ENCODE data around the gene RPL22L1. TPM values are rescaled to one million over a fixed set of nuclear protein-coding genes. Genes with fewer than 3 reads are reported as not detected.
"Not testable (repeated sequence)": the region's sequence is repeated elsewhere in the genome, so short reads cannot be mapped to it uniquely, and the experiment has no call there.

RPL22L1 gene
- total RNA-seq, 2 donors from 2014 or later, result 26.0 to 61.2 TPM

DNA sequence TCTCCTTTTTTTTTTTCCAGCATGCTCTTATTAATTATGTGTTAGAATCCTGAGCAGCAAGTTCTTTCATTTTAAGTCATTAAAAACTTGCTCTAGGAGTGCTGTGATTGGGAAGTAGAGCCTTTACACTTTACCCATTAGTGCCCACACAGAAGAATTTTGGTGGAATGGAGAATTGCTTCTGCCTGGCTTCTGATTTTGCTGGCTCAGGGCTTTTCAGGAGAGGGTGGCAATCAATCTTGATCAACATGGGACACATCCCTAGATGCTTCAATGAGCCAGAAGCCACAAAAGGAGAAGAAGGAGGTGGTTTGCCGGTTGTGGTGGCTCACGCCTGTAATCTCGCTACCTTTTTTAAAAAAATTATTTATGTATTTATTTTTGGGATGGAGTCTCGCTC, 39.4 kb downstream of the RPL22L1 start:
- 90 to 96% methylated on average over 4 of the region's 4 CpGs for WGBS, 2 donors
- intact Hi-C loops (cut with DNase I), result no loop called here
- H3K9me3 ChIP-seq, result no peaks in the 10 kb centered on the region
- no peaks in the 10 kb centered on the region for H3K4me1 ChIP-seq
- no peak overlapping the region for H3K27ac ChIP-seq
- no peaks in the 10 kb centered on the region for H3K27me3 ChIP-seq
- H3K36me3 ChIP-seq (replicated peaks in 1 of 2; ENCODE audit: insufficient read depth in 1 of 2, low read depth in 2 of 2), result no peaks in the 10 kb centered on the region
- DNase-seq (no peak), ATAC-seq (no peak)
- no peak overlapping the region for H3K4me3 ChIP-seq
- TF ChIP-seq, protein P1, sequence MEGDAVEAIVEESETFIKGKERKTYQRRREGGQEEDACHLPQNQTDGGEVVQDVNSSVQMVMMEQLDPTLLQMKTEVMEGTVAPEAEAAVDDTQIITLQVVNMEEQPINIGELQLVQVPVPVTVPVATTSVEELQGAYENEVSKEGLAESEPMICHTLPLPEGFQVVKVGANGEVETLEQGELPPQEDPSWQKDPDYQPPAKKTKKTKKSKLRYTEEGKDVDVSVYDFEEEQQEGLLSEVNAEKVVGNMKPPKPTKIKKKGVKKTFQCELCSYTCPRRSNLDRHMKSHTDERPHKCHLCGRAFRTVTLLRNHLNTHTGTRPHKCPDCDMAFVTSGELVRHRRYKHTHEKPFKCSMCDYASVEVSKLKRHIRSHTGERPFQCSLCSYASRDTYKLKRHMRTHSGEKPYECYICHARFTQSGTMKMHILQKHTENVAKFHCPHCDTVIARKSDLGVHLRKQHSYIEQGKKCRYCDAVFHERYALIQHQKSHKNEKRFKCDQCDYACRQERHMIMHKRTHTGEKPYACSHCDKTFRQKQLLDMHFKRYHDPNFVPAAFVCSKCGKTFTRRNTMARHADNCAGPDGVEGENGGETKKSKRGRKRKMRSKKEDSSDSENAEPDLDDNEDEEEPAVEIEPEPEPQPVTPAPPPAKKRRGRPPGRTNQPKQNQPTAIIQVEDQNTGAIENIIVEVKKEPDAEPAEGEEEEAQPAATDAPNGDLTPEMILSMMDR (IDR thresholded peaks at IDR 0.05), result no peak
- TF ChIP-seq POLR2A (IDR thresholded peaks at IDR 0.05), result no peak

DNA sequence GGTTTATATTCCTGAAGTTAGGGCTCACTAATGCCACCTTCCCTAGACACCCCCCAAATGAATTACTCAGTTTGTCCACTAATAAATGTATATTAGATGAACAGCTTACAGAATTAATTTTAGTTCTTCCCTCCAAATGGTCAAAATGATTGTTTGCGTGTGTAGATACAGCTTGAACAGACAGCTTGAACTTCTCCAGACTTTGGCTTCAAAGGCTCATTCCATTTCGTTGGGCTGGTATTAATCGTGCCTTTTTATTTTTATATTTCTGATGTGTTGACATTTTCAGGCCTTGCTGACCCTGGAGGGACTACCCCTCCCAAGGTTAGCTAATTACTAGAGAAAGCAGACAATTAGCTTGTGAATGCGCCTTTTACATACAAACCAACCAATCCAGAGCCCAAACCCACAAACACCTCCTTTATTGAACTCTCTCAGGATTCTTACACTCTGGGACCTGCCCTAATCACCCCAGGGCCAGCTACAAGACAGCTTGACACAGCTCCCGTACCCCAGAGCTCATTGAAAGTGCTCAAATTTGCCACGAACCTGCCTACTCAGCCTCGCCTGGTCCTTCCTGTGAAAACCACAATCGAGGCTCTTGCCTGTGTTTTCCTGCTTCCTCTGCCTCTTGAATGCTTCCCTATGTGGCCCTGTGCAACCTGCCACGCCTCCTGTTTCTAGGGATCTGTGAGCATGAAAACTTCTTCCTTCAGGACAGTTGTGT, 40.3 kb downstream of the RPL22L1 start:
- DNase-seq, result no peak
- Histone ChIP-seq H3K36me3 (replicated peaks in 1 of 2; ENCODE audit: insufficient read depth in 1 of 2, low read depth in 2 of 2) (no peaks in the 10 kb centered on the region), H3K9me3 (no peaks in the 10 kb centered on the region), H3K27me3 (no peaks in the 10 kb centered on the region), H3K4me3 (no peak overlapping the region), H3K27ac (no peak overlapping the region), H3K4me1 (no peaks in the 10 kb centered on the region)
- no peak for ATAC-seq
- intact Hi-C loops (cut with DNase I), result no loop called here
- 62 to 73% methylated on average over 9 of the region's 9 CpGs for WGBS, 2 donors
- TF ChIP-seq, protein P1 (IDR thresholded peaks at IDR 0.05), result no peak
- TF ChIP-seq POLR2A (IDR thresholded peaks at IDR 0.05), result no peak

DNA sequence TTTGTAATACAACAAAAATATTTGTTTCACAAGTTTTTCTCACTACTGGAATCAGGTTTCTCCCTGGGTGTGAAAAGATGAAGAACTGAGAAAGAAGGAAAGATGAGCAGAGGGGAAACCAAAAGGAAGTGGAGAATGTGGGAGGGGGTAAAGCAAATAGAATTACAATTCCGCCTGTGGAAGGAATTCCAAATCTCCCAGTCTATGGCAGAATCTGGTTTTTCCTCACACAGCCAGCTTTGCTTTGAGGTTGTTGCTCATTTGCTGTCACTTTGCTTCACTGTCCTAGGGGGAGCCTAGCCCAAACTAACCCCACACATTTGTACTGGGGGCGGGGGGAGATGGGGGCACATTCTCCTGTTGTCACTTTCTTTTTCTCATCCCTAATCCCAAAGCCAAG, 43.9 kb downstream of the RPL22L1 start:
- TF ChIP-seq, protein P1 (IDR thresholded peaks at IDR 0.05), result no peak
- TF ChIP-seq POLR2A (IDR thresholded peaks at IDR 0.05), result no peak
- intact Hi-C loops (cut with DNase I), result no loop called here

DNA sequence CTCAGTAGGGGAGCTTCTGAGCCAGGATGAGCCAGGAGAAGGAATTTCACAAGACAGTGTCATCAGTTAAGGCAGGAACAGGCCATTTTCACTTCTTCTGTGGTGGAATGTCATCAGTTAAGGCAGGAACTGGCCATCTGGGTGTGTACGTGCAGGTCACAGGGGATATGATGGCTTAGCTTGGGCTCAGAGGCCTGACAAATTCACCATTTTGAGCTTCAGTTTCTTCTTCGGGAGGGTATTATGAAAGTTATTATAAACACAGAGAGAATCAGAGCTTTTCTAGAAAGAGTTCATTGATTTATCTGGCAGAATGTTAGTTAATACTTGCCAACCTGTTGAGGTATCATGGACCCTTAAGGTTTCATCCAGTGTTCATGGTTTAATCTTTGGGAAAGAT, 46.4 kb downstream of the RPL22L1 start:
- H3K4me3 ChIP-seq; DNase-seq; ATAC-seq; H3K36me3 ChIP-seq (replicated peaks in 1 of 2; ENCODE audit: insufficient read depth in 1 of 2, low read depth in 2 of 2); H3K27ac ChIP-seq; H3K27me3 ChIP-seq; intact Hi-C loops (cut with DNase I); H3K4me1 ChIP-seq; H3K9me3 ChIP-seq: not testable (repeated sequence)
- WGBS, 2 donors, result 67 to 95% methylated on average over 2 of the region's 2 CpGs

More for the DNA sequence above, 43.9 kb downstream of the RPL22L1 start:
- H3K27ac ChIP-seq, result no peak overlapping the region
- 45 to 52% methylated on average over 2 of the region's 2 CpGs for WGBS, 2 donors
- H3K4me3 ChIP-seq, result no peak overlapping the region
- no peak for ATAC-seq
- no peak for DNase-seq
- H3K4me1 ChIP-seq, result no peaks in the 10 kb centered on the region
- H3K27me3 ChIP-seq, result no peaks in the 10 kb centered on the region
- H3K9me3 ChIP-seq, result no peaks in the 10 kb centered on the region
- no peaks in the 10 kb centered on the region for H3K36me3 ChIP-seq (replicated peaks in 1 of 2; ENCODE audit: insufficient read depth in 1 of 2, low read depth in 2 of 2)

DNA sequence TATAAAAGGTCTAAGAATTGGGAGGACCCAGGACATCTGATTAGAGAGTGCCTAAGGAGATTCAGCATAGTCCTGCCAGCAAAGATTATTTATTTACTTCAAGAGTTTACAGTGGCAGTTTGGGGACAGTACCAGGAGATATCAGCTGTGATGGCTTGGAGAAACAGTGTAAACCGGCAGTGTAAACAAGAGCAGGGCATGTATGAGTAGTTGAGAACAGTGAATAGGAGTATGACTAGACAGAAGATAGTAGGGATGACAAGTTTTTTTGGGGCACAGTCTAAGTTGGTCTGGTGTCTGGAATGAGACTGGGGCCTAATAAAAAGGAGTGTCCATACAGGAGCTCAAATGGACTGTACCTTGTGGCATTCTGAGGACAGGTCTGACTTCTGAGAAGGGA, 51.7 kb downstream of the RPL22L1 start:
- not testable (repeated sequence) for DNase-seq; H3K27me3 ChIP-seq; H3K9me3 ChIP-seq; ATAC-seq; H3K4me3 ChIP-seq; H3K27ac ChIP-seq; H3K36me3 ChIP-seq (replicated peaks in 1 of 2; ENCODE audit: insufficient read depth in 1 of 2, low read depth in 2 of 2)
- H3K4me1 ChIP-seq, result peaks cover 11% of the 10 kb centered on the region
- intact Hi-C loops (cut with DNase I), result loop anchor here (10.0 kb wide), 1 partner anchor 404 kb away; the partner anchor contains the start of gene CLDN11
- whole genome bisulfite sequencing, 2 donors, result 62 to 67% methylated on average over 1 of the region's 1 CpG

DNA sequence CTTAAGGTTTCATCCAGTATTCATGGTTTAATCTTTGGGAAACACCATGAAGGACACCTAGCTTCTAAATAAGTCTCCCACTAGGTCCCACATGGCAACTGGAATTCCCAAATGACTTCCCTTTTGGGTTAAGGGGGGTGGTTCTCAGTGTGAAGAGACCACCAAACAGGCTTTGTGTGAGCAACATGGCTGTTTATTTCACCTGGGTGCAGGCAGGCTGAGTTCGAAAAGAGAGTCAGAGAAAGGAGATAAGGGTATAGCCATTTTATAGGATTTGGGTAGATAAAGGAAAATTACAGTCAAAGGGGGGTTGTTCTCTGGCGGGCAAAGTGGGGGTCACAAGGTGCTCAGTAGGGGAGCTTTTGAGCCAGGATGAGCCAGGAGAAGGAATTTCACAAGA, 52.5 kb downstream of the RPL22L1 start:
- WGBS, 2 donors, result 78 to 87% methylated on average over 2 of the region's 2 CpGs
- H3K4me3 ChIP-seq; H3K9me3 ChIP-seq; H3K36me3 ChIP-seq (replicated peaks in 1 of 2; ENCODE audit: insufficient read depth in 1 of 2, low read depth in 2 of 2); ATAC-seq; DNase-seq; H3K27me3 ChIP-seq; H3K27ac ChIP-seq: not testable (repeated sequence)
- peaks cover 12% of the 10 kb centered on the region for H3K4me1 ChIP-seq
- intact Hi-C loops (cut with DNase I), result loop anchor here (10.0 kb wide), 1 partner anchor 403 kb away; the partner anchor contains the start of gene CLDN11
